OCI-LY1 (cell line): Measurements from ENCODE around the gene GTPBP1.

Experiments used
- H2AFZ ChIP-seq: fragments of 200-600 bp; sonication (generic), shearing (Covaris generic); 2 replicates; pipeline ENCODE4 v1.6.0; 2014; ENCODE audit warnings: antibody characterized with exemption, mild to moderate bottlenecking, low read length
- H3F3A ChIP-seq: fragments of 200-600 bp; sonication (generic), shearing (Covaris generic); 2 replicates; pipeline ENCODE4 v1.6.0; 2014; ENCODE audit warnings: mild to moderate bottlenecking, antibody characterized with exemption, low read length, moderate library complexity; ENCODE audit not compliant: insufficient read depth
- H3K27ac ChIP-seq: fragments of 200-600 bp; sonication (generic); 2 replicates; pipeline ENCODE4 v1.5.1; 2014; ENCODE audit warnings: low read length, mixed run types, mild to moderate bottlenecking, low read depth; ENCODE audit not compliant: poor library complexity, severe bottlenecking
- H3K27me3 ChIP-seq: fragments of 200-600 bp; sonication (generic); 2 replicates; pipeline ENCODE4 v1.6.0; 2014; ENCODE audit warnings: antibody characterized with exemption, mild to moderate bottlenecking, low read length, moderate library complexity; ENCODE audit not compliant: insufficient read depth
- H3K36me3 ChIP-seq: fragments of 200-600 bp; sonication (generic); 2 replicates; pipeline ENCODE4 v1.6.1; 2014; ENCODE audit warnings: mild to moderate bottlenecking, antibody characterized with exemption, low read length, moderate library complexity, mixed read lengths; ENCODE audit not compliant: insufficient read depth
- H3K4me1 ChIP-seq: fragments of 200-600 bp; sonication (generic); 2 replicates; pipeline ENCODE4 v1.5.1; 2014; ENCODE audit warnings: mild to moderate bottlenecking, low read length, moderate library complexity; ENCODE audit not compliant: insufficient read depth, severe bottlenecking
- H3K4me2 ChIP-seq: fragments of 200-600 bp; sonication (generic), shearing (Covaris generic); 2 replicates; pipeline ENCODE4 v1.6.1; 2014; ENCODE audit warnings: low read length
- H3K4me3 ChIP-seq: fragments of 200-600 bp; sonication (generic); 2 replicates; pipeline ENCODE4 v1.5.1; 2014; ENCODE audit warnings: low read length, low read depth, mild to moderate bottlenecking, mixed read lengths; ENCODE audit not compliant: poor library complexity, severe bottlenecking
- H3K79me2 ChIP-seq: fragments of 200-600 bp; shearing (Covaris generic); 2 replicates; pipeline ENCODE4 v1.6.1; 2016; ENCODE audit warnings: mixed run types, low read length, mixed read lengths; ENCODE audit not compliant: insufficient read depth
- H3K9ac ChIP-seq: fragments of 200-600 bp; sonication (generic), shearing (Covaris generic); 2 replicates; pipeline ENCODE4 v1.6.1; 2014; ENCODE audit warnings: mild to moderate bottlenecking, low read length, mixed read lengths
- H3K9me2 ChIP-seq: fragments of 200-600 bp; sonication (generic), shearing (Covaris generic); 2 replicates; pipeline ENCODE4 v1.6.1; 2014; ENCODE audit warnings: low read depth, mild to moderate bottlenecking, low read length, mixed read lengths
- H3K9me3 ChIP-seq: fragments of 200-600 bp; shearing (Covaris generic); 2 replicates; pipeline ENCODE4 v1.6.1; 2014; ENCODE audit warnings: low read length, mixed read lengths
- H4K20me1 ChIP-seq: fragments of 200-600 bp; sonication (generic), shearing (Covaris generic); 2 replicates; pipeline ENCODE4 v1.6.0; 2016; ENCODE audit warnings: mild to moderate bottlenecking, low read length; ENCODE audit not compliant: insufficient read depth
- EZH2 ChIP-seq: fragments of 200-600 bp; sonication (generic), shearing (Covaris generic); IDR thresholded peaks from 2 replicates; pipeline ENCODE4 v1.8.0; 2017; ENCODE audit warnings: borderline replicate concordance, mixed run types, mild to moderate bottlenecking, antibody characterized with exemption, low read length, moderate library complexity, mixed read lengths
- TF ChIP-seq, protein P1 (sequence below): fragments of 200-600 bp; sonication (generic), shearing (Covaris generic); IDR thresholded peaks from 2 replicates; pipeline ENCODE4 v1.5.1; 2017; ENCODE audit warnings: mild to moderate bottlenecking, antibody characterized with exemption, low read length, moderate library complexity, mixed read lengths

The GTPBP1 gene

DNA sequence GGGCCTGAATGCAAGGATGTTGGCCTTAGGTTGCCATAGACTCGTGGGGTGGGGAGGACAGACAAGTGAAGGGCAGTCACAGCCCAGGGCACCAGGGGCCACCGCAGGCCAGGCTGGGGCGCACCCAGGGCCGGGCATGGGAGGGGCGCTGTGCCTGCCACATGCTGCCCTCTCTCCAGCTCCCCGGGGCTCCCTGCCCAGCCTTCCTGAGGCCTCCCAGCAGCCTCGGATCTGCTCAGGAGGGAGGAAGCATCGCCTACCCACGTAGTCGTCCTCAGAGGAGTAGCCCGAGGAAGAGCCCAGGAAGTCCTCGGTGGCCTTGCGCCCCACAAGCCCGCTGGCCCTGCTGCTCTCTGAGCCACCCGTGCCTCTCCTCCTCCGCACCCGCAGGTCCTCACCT lies 44.9 kb downstream of the GTPBP1 start:
- H3K36me3 ChIP-seq = peaks cover 71% of the 10 kb centered on the region
- H3K27ac ChIP-seq = no peak overlapping the region

DNA sequence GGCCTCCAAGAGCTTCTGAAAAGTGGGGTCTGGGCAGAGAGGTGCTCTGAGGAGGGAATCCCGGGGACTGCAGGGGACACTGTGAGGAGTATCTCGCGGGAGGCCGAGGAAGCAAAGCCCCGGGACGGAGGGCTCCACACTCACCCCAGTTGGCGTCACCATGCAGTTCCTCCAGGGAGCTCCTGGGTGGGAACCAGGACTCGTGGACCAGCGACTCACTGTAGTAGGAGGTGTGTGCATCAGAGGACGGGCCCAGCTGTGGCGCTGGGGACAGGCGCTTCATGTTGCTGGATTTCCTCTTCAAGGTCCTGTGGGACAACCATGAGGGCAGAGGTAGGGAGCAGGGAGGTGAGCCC lies 45.3 kb downstream of the GTPBP1 start:
- Histone ChIP-seq H3F3A (no peaks in the 10 kb centered on the region), H3K9ac (peak overlapping the region; percentile 58; the same call in 1 of the 2 replicates), H3K9me2 (no peaks in the 10 kb centered on the region), H3K4me3 (peak overlapping the region; percentile 40), H4K20me1 (no peaks in the 10 kb centered on the region), H3K27ac (peak overlapping the region; percentile 89), H3K79me2 (no peaks in the 10 kb centered on the region), H3K27me3 (no peaks in the 10 kb centered on the region), H2AFZ (no peak overlapping the region), H3K9me3 (no peaks in the 10 kb centered on the region), H3K36me3 (peaks cover 67% of the 10 kb centered on the region), H3K4me1 (peaks cover 35% of the 10 kb centered on the region), H3K4me2 (peak overlapping the region; percentile 46; the same call in 1 of the 2 replicates)
- TF ChIP-seq, protein P1, sequence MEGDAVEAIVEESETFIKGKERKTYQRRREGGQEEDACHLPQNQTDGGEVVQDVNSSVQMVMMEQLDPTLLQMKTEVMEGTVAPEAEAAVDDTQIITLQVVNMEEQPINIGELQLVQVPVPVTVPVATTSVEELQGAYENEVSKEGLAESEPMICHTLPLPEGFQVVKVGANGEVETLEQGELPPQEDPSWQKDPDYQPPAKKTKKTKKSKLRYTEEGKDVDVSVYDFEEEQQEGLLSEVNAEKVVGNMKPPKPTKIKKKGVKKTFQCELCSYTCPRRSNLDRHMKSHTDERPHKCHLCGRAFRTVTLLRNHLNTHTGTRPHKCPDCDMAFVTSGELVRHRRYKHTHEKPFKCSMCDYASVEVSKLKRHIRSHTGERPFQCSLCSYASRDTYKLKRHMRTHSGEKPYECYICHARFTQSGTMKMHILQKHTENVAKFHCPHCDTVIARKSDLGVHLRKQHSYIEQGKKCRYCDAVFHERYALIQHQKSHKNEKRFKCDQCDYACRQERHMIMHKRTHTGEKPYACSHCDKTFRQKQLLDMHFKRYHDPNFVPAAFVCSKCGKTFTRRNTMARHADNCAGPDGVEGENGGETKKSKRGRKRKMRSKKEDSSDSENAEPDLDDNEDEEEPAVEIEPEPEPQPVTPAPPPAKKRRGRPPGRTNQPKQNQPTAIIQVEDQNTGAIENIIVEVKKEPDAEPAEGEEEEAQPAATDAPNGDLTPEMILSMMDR = no peak
- no peak for TF ChIP-seq EZH2

More for the DNA sequence above, 44.9 kb downstream of the GTPBP1 start:
- H3K9me3 ChIP-seq = no peaks in the 10 kb centered on the region
- H3K4me1 ChIP-seq = peaks cover 35% of the 10 kb centered on the region
- H3K4me3 ChIP-seq = no peak overlapping the region
- H4K20me1 ChIP-seq = no peaks in the 10 kb centered on the region
- no peaks in the 10 kb centered on the region for H3K79me2 ChIP-seq
- H3F3A ChIP-seq = no peaks in the 10 kb centered on the region
- no peak overlapping the region for H3K9ac ChIP-seq
- no peak overlapping the region for H2AFZ ChIP-seq
- no peaks in the 10 kb centered on the region for H3K27me3 ChIP-seq
- H3K4me2 ChIP-seq = no peak overlapping the region
- TF ChIP-seq, protein P1 = no peak
- no peak for TF ChIP-seq EZH2
- no peaks in the 10 kb centered on the region for H3K9me2 ChIP-seq

DNA sequence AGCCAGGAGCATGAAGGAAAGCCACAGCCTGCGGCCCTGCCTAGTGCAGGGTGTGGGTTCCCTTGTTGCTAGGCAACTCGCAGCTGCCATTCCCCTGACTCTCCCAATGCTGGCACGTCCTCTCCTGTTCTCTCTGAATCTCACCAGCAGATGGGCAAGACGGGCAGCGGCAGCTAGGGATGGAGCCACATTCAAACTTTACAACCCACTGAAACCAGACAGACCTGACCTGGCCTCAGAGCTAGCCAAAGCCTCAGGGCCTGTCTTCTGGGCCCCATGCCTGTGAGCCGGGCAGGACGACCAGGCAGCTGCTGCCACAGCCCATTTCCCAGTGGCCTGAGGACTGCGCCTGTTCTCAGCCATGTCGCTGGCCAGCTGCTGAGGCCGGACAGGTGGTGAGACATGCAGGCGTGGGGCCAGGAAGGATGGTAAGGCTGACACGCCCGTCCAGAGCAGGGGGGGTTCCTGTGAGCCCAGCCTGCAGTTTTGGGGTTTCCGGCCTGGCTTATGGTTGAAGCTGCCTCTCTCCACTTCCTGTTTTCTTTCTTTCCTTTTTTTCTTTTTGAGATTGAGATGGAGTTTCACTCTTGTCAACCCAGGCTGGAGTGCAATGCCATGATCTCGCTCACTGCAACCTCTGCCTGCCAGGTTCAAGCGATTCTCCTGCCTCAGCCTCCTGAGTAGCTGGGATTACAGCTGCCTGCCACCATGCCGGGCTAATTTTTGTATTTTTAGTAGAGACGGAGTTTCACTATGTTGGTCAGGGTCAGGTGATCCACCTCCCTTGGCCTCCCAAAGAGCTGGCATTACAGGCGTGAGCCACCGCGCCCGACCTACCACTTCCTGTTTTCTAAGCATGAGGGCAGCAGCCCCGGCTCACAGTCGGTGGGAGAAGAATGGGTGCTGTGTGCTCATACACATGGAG lies 45.9 kb downstream of the GTPBP1 start:
- H3K9ac ChIP-seq = peak overlapping the region; percentile 58; the same call in 1 of the 2 replicates
- no peaks in the 10 kb centered on the region for H4K20me1 ChIP-seq
- H3K4me3 ChIP-seq = peak overlapping the region; percentile 40
- no peaks in the 10 kb centered on the region for H3K9me3 ChIP-seq
- H3K27me3 ChIP-seq = no peaks in the 10 kb centered on the region
- no peaks in the 10 kb centered on the region for H3F3A ChIP-seq
- peak overlapping the region; percentile 89 for H3K27ac ChIP-seq
- H2AFZ ChIP-seq = no peak overlapping the region
- peaks cover 41% of the 10 kb centered on the region for H3K4me1 ChIP-seq
- TF ChIP-seq, protein P1 = no peak
- TF ChIP-seq EZH2 = no peak
- peaks cover 61% of the 10 kb centered on the region for H3K36me3 ChIP-seq
- no peaks in the 10 kb centered on the region for H3K79me2 ChIP-seq
- no peaks in the 10 kb centered on the region for H3K9me2 ChIP-seq
- H3K4me2 ChIP-seq = peak overlapping the region; percentile 46
